ENCODE data around the gene HSPB2. TPM values are rescaled to one million over a fixed set of nuclear protein-coding genes. Genes with fewer than 3 reads are reported as not detected.

The HSPB2 gene
- total and polyA plus RNA-seq, 9 donors: 0.34 to 11.8 (median 7.6) TPM; not detected in 1

- Histone ChIP-seq H3K27ac (no peak overlapping the region), H3K4me3 (no peak overlapping the region), H3K27me3 (no peaks in the 10 kb centered on the region), H3K9me3 (no peaks in the 10 kb centered on the region), H3K36me3 (no peaks in the 10 kb centered on the region), H3K4me1 (ENCODE audit: insufficient read depth) (peaks cover 5% of the 10 kb centered on the region)
- intact Hi-C loops (cut with DNase I): no loop called here
- TF ChIP-seq POLR2A (IDR thresholded peaks at IDR 0.05): no peak
- no peak for TF ChIP-seq CTCF (IDR thresholded peaks at IDR 0.05)
- no peak for TF ChIP-seq EP300 (IDR thresholded peaks at IDR 0.05)
- WGBS, 3 donors: 96 to 98% (median 98%) methylated on average over 3 of the region's 3 CpGs
- DNase-seq: no peak
Observed at GRCh38 chr11:111951565-111951964, 39.0 kb downstream of the HSPB2 start.

GRCh38 chr11:111954154-111954553, 41.6 kb downstream of the HSPB2 start:
- no peak for TF ChIP-seq POLR2A (IDR thresholded peaks at IDR 0.05)
- TF ChIP-seq EP300 (IDR thresholded peaks at IDR 0.05): no peak
- TF ChIP-seq CTCF (IDR thresholded peaks at IDR 0.05): no peak
- no peak for DNase-seq
- no peak overlapping the region for H3K4me3 ChIP-seq
- 94 to 96% (median 96%) methylated on average over 4 of the region's 4 CpGs for WGBS, 3 donors
- H3K27me3 ChIP-seq: no peaks in the 10 kb centered on the region
- H3K36me3 ChIP-seq: no peaks in the 10 kb centered on the region
- intact Hi-C loops (cut with DNase I): no loop called here
- H3K27ac ChIP-seq: no peak overlapping the region
- no peaks in the 10 kb centered on the region for H3K9me3 ChIP-seq
- H3K4me1 ChIP-seq (ENCODE audit: insufficient read depth): peaks cover 5% of the 10 kb centered on the region

GRCh38 chr11:111957663-111958444, 45.3 kb downstream of the HSPB2 start:
- Histone ChIP-seq H3K36me3 (no peaks in the 10 kb centered on the region), H3K4me1 (ENCODE audit: insufficient read depth) (no peaks in the 10 kb centered on the region), H3K9me3 (no peaks in the 10 kb centered on the region), H3K4me3 (no peak overlapping the region), H3K27me3 (no peaks in the 10 kb centered on the region), H3K27ac (no peak overlapping the region)
- intact Hi-C loops (cut with DNase I): no loop called here
- 84 to 89% (median 87%) methylated on average over 8 to 12 of the region's 12 CpGs for WGBS, 3 donors
- DNase-seq: no peak
- TF ChIP-seq POLR2A (IDR thresholded peaks at IDR 0.05) (no peak), CTCF (IDR thresholded peaks at IDR 0.05) (no peak), EP300 (IDR thresholded peaks at IDR 0.05) (no peak)

GRCh38 chr11:111960916-111961315, 48.4 kb downstream of the HSPB2 start:
- no peaks in the 10 kb centered on the region for H3K4me1 ChIP-seq (ENCODE audit: insufficient read depth)
- H3K9me3 ChIP-seq: no peaks in the 10 kb centered on the region
- no peaks in the 10 kb centered on the region for H3K27me3 ChIP-seq
- DNase-seq: no peak
- no peak overlapping the region for H3K27ac ChIP-seq
- intact Hi-C loops (cut with DNase I): no loop called here
- H3K4me3 ChIP-seq: no peak overlapping the region
- WGBS, 3 donors: 57 to 64% (median 59%) methylated on average over 5 of the region's 5 CpGs
- H3K36me3 ChIP-seq: no peaks in the 10 kb centered on the region
- TF ChIP-seq POLR2A (IDR thresholded peaks at IDR 0.05) (no peak), CTCF (IDR thresholded peaks at IDR 0.05) (no peak), EP300 (IDR thresholded peaks at IDR 0.05) (no peak)

Measured in ovary (tissue), 9 donors.